Uterus (tissue), 2 donors: ENCODE measurements around the gene NPHP4.

Experiments
- POLR2A ChIP-seq, 2 donors: fragments of 450-650 bp; IDR thresholded peaks; one replicate each; pipeline ENCODE4 v1.6.1; 2016; ENCODE audit warnings: antibody characterized with exemption in 2 of 2, mild to moderate bottlenecking in 1 of 2, moderate library complexity in 1 of 2
- TF ChIP-seq, protein P1 (sequence below), 4 experiments: fragments of 200-600 bp in 2 of 4; fragments of 450-650 bp in 2 of 4; sonication (generic) in 2 of 4; IDR thresholded peaks; one replicate each; pipeline ENCODE4 v1.5.1; 2016 to 2019; ENCODE audit warnings: antibody characterized with exemption in 4 of 4, mild to moderate bottlenecking in 2 of 4, moderate library complexity in 1 of 4

- no peak for TF ChIP-seq POLR2A (IDR thresholded peaks at IDR 0.05)
- TF ChIP-seq, protein P1, sequence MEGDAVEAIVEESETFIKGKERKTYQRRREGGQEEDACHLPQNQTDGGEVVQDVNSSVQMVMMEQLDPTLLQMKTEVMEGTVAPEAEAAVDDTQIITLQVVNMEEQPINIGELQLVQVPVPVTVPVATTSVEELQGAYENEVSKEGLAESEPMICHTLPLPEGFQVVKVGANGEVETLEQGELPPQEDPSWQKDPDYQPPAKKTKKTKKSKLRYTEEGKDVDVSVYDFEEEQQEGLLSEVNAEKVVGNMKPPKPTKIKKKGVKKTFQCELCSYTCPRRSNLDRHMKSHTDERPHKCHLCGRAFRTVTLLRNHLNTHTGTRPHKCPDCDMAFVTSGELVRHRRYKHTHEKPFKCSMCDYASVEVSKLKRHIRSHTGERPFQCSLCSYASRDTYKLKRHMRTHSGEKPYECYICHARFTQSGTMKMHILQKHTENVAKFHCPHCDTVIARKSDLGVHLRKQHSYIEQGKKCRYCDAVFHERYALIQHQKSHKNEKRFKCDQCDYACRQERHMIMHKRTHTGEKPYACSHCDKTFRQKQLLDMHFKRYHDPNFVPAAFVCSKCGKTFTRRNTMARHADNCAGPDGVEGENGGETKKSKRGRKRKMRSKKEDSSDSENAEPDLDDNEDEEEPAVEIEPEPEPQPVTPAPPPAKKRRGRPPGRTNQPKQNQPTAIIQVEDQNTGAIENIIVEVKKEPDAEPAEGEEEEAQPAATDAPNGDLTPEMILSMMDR (IDR thresholded peaks at IDR 0.05), result no peak
Measured at GRCh38 chr1:5815716-5816115, 176.5 kb downstream of the NPHP4 start.
